SU-DHL-6 (cell line): ENCODE measurements around the gene WWOX.
A peak's percentile ranks its signal among the peaks of the same experiment; 100 is the strongest.

Experiments used
- H2AFZ ChIP-seq: fragments of 200-600 bp; sonication (generic); 2 replicates; pipeline ENCODE4 v1.6.1; 2014; ENCODE audit warnings: low read depth, mild to moderate bottlenecking, moderate library complexity, mixed read lengths, antibody characterized with exemption, low read length; ENCODE audit not compliant: severe bottlenecking
- H3F3A ChIP-seq: fragments of 200-600 bp; shearing (Covaris generic); 2 replicates; pipeline ENCODE4 v1.6.0; 2016; ENCODE audit warnings: antibody characterized with exemption, mild to moderate bottlenecking; ENCODE audit not compliant: insufficient read depth
- H3K27ac ChIP-seq: fragments of 200-600 bp; sonication (generic); 2 replicates; pipeline ENCODE4 v1.5.1; 2016; ENCODE audit warnings: low read depth, mild to moderate bottlenecking, low read length, moderate library complexity, mixed read lengths
- H3K27me3 ChIP-seq: fragments of 200-600 bp; sonication (generic), shearing (Covaris generic); 2 replicates; pipeline ENCODE4 v1.6.0; 2014; ENCODE audit warnings: mild to moderate bottlenecking, low read length
- H3K36me3 ChIP-seq: fragments of 200-600 bp; sonication (generic); 2 replicates; pipeline ENCODE4 v1.6.1; 2014; ENCODE audit warnings: mild to moderate bottlenecking, low read length, mixed read lengths
- H3K4me2 ChIP-seq: fragments of 300-600, 200-600 bp; shearing (Covaris generic), sonication (generic); 2 replicates; pipeline ENCODE4 v1.6.0; 2014; ENCODE audit warnings: low read length, low read depth, mild to moderate bottlenecking; ENCODE audit not compliant: poor library complexity, severe bottlenecking
- H3K4me3 ChIP-seq: fragments of 200-600 bp; sonication (generic); 2 replicates; pipeline ENCODE4 v1.5.1; 2014; ENCODE audit warnings: antibody characterized with exemption, low read length, mild to moderate bottlenecking, mixed read lengths; ENCODE audit not compliant: insufficient read depth, poor library complexity, severe bottlenecking
- H3K79me2 ChIP-seq: fragments of 200-600 bp; sonication (generic); 2 replicates; pipeline ENCODE4 v1.6.1; 2014; ENCODE audit warnings: mild to moderate bottlenecking, low read length, moderate library complexity; ENCODE audit not compliant: insufficient read depth
- H3K9ac ChIP-seq: fragments of 200-600 bp; sonication (generic); 2 replicates; pipeline ENCODE4 v1.7.0; 2014; ENCODE audit warnings: mild to moderate bottlenecking, low read length
- H3K9me2 ChIP-seq: fragments of 200-600 bp; sonication (generic); replicated peaks from 2 replicates; pipeline ENCODE4 v1.6.1; 2014; ENCODE audit warnings: low read length; ENCODE audit not compliant: insufficient read depth
- H3K9me3 ChIP-seq: fragments of 200-600 bp; sonication (generic); 2 replicates; pipeline ENCODE4 v1.6.1; 2014; ENCODE audit warnings: low read length, mixed read lengths; ENCODE audit not compliant: insufficient read depth
- H4K20me1 ChIP-seq: fragments of 200-600 bp; sonication (generic); 2 replicates; pipeline ENCODE4 v1.6.1; 2014; ENCODE audit warnings: low read depth, mild to moderate bottlenecking, antibody characterized with exemption, low read length, moderate library complexity, mixed read lengths
- EZH2phosphoT487 ChIP-seq: fragments of 200-600 bp; sonication (generic), shearing (Covaris generic); conservative IDR thresholded peaks from 2 replicates; pipeline ENCODE4 v1.6.1; 2018; ENCODE audit warnings: mild to moderate bottlenecking, antibody characterized with exemption, low read length, moderate library complexity, mixed read lengths
- TF ChIP-seq, protein P1 (sequence below): fragments of 200-600 bp; sonication (generic); IDR thresholded peaks from one replicate; pipeline ENCODE4 v1.5.1; 2017; ENCODE audit warnings: antibody characterized with exemption, mild to moderate bottlenecking, low read length, moderate library complexity; ENCODE audit not compliant: insufficient read depth, poor library complexity, severe bottlenecking

Gene WWOX

GRCh38 chr16:78990309-78990701 lies 890.9 kb downstream of the WWOX start:
- H3K36me3 ChIP-seq: no peaks in the 10 kb centered on the region
- H3K4me3 ChIP-seq: no peak overlapping the region
- H3K4me2 ChIP-seq: peak overlapping the region; percentile 24
- H3K27me3 ChIP-seq: no peaks in the 10 kb centered on the region
- TF ChIP-seq EZH2phosphoT487: no peak
- TF ChIP-seq, protein P1, sequence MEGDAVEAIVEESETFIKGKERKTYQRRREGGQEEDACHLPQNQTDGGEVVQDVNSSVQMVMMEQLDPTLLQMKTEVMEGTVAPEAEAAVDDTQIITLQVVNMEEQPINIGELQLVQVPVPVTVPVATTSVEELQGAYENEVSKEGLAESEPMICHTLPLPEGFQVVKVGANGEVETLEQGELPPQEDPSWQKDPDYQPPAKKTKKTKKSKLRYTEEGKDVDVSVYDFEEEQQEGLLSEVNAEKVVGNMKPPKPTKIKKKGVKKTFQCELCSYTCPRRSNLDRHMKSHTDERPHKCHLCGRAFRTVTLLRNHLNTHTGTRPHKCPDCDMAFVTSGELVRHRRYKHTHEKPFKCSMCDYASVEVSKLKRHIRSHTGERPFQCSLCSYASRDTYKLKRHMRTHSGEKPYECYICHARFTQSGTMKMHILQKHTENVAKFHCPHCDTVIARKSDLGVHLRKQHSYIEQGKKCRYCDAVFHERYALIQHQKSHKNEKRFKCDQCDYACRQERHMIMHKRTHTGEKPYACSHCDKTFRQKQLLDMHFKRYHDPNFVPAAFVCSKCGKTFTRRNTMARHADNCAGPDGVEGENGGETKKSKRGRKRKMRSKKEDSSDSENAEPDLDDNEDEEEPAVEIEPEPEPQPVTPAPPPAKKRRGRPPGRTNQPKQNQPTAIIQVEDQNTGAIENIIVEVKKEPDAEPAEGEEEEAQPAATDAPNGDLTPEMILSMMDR: no peak
- H3K9ac ChIP-seq: no peak overlapping the region
- no peaks in the 10 kb centered on the region for H3K9me3 ChIP-seq
- no peaks in the 10 kb centered on the region for H3K9me2 ChIP-seq
- H3F3A ChIP-seq: no peaks in the 10 kb centered on the region
- H4K20me1 ChIP-seq: no peaks in the 10 kb centered on the region
- H3K79me2 ChIP-seq: no peaks in the 10 kb centered on the region
- H2AFZ ChIP-seq: no peak overlapping the region
- H3K27ac ChIP-seq: no peak overlapping the region

GRCh38 chr16:78992001-78992400 lies 892.5 kb downstream of the WWOX start:
- TF ChIP-seq, protein P1: no peak
- no peak for TF ChIP-seq EZH2phosphoT487
- no peaks in the 10 kb centered on the region for H4K20me1 ChIP-seq
- H3K4me2 ChIP-seq: no peak overlapping the region
- no peaks in the 10 kb centered on the region for H3K9me2 ChIP-seq
- H3K79me2 ChIP-seq: no peaks in the 10 kb centered on the region
- no peaks in the 10 kb centered on the region for H3F3A ChIP-seq
- H3K36me3 ChIP-seq: no peaks in the 10 kb centered on the region
- H3K27me3 ChIP-seq: no peaks in the 10 kb centered on the region
- H3K4me3 ChIP-seq: no peak overlapping the region
- no peak overlapping the region for H3K27ac ChIP-seq
- H3K9ac ChIP-seq: no peak overlapping the region
- H2AFZ ChIP-seq: no peak overlapping the region
- no peaks in the 10 kb centered on the region for H3K9me3 ChIP-seq

DNA sequence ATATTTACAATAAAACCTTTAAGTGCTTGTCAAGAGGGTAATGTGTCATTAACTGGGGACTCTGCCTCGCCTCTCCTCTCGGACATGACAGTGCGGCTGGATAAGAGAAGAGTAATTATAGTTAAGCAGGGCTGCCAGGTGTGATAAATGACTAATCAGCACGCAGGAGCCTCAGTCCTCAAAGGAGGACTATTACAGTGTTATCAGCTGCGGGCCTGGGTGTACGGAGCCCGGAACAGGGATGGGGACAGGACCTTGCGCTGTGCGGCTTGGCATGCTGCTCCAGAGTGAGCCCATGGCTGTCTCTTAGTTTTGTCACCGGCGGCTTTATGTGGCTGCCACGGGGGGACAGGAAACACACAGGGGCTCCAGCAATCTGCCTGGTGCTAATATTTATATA lies 893.9 kb downstream of the WWOX start:
- H3K4me3 ChIP-seq: no peak overlapping the region
- H3K9me2 ChIP-seq: no peaks in the 10 kb centered on the region
- H3K27me3 ChIP-seq: no peaks in the 10 kb centered on the region
- H3K79me2 ChIP-seq: no peaks in the 10 kb centered on the region
- no peak overlapping the region for H3K4me2 ChIP-seq
- no peak overlapping the region for H3K9ac ChIP-seq
- no peaks in the 10 kb centered on the region for H3K9me3 ChIP-seq
- H3K36me3 ChIP-seq: no peaks in the 10 kb centered on the region
- H2AFZ ChIP-seq: no peak overlapping the region
- no peaks in the 10 kb centered on the region for H3F3A ChIP-seq
- no peak overlapping the region for H3K27ac ChIP-seq
- no peaks in the 10 kb centered on the region for H4K20me1 ChIP-seq
- TF ChIP-seq, protein P1: no peak
- TF ChIP-seq EZH2phosphoT487: no peak
